Liver (tissue), 9 donors: ENCODE data around the gene ACACA. TPM values are rescaled to one million over a fixed set of nuclear protein-coding genes. Genes with fewer than 3 reads are reported as not detected.

Source experiments
- DNase-seq: peaks from one replicate; pipeline ENCODE4 v3.0.0-alpha.2; 2017; ENCODE audit warnings: low spot score
- H3K27ac ChIP-seq, 2 donors: one replicate each; pipeline ENCODE4 v1.7.0; 2013; ENCODE audit warnings: inconsistent platforms in 2 of 2, low read length in 2 of 2, control low read depth in 1 of 2, low read depth in 1 of 2, mild to moderate bottlenecking in 1 of 2
- H3K27me3 ChIP-seq, 4 donors: one replicate each; pipeline versions ENCODE4 v1.6.1 to v1.7.0; 2013; ENCODE audit warnings: low read length in 3 of 4, inconsistent platforms in 1 of 4, mild to moderate bottlenecking in 1 of 4, moderate library complexity in 1 of 4; ENCODE audit not compliant: control insufficient read depth in 4 of 4, insufficient read depth in 4 of 4
- H3K36me3 ChIP-seq, 4 donors: one replicate each; pipeline versions ENCODE4 v1.6.1 to v1.7.0; 2013; ENCODE audit warnings: low read length in 3 of 4, mild to moderate bottlenecking in 3 of 4, low read depth in 1 of 4, moderate library complexity in 1 of 4; ENCODE audit not compliant: control insufficient read depth in 4 of 4, insufficient read depth in 3 of 4
- H3K4me1 ChIP-seq, 4 donors: one replicate each; pipeline versions ENCODE4 v1.6.1 to v1.7.0; 2013; ENCODE audit warnings: low read length in 3 of 4, mild to moderate bottlenecking in 3 of 4, moderate library complexity in 1 of 4; ENCODE audit not compliant: control insufficient read depth in 4 of 4, insufficient read depth in 4 of 4
- H3K4me3 ChIP-seq, 3 donors: one replicate each; pipeline versions ENCODE4 v1.6.1 to v1.7.0; 2013; ENCODE audit warnings: low read length in 3 of 3, control low read depth in 1 of 3, low read depth in 1 of 3, mild to moderate bottlenecking in 1 of 3
- H3K9ac ChIP-seq, 2 donors: one replicate each; pipeline ENCODE4 v1.7.0; 2013; ENCODE audit warnings: low read length in 2 of 2, mild to moderate bottlenecking in 2 of 2, moderate library complexity in 2 of 2, control low read depth in 1 of 2, low read depth in 1 of 2
- H3K9me3 ChIP-seq, 4 donors: one replicate each; pipeline versions ENCODE4 v1.6.1 to v1.7.0; 2013; ENCODE audit warnings: low read length in 3 of 4; ENCODE audit not compliant: control insufficient read depth in 4 of 4
- ATF3 ChIP-seq: IDR thresholded peaks from 2 replicates; pipeline ENCODE4 v1.6.1; 2016; ENCODE audit warnings: antibody characterized with exemption
- EGR1 ChIP-seq, 2 donors: IDR thresholded peaks; 2 replicates each; pipeline ENCODE4 v1.6.1; 2016 to 2018; ENCODE audit warnings: antibody characterized with exemption in 2 of 2, low read depth in 2 of 2
- GABPA ChIP-seq, 2 donors: IDR thresholded peaks in 1 of 2; conservative IDR thresholded peaks in 1 of 2; 2 replicates each; pipeline ENCODE4 v1.6.1; 2016; ENCODE audit warnings: antibody characterized with exemption in 2 of 2, mild to moderate bottlenecking in 1 of 2, moderate library complexity in 1 of 2
- HNF4A ChIP-seq, 2 donors: conservative IDR thresholded peaks; 2 replicates each; pipeline ENCODE4 v1.6.1; 2016; ENCODE audit warnings: antibody characterized with exemption in 2 of 2, mild to moderate bottlenecking in 2 of 2
- HNF4G ChIP-seq: IDR thresholded peaks from 2 replicates; pipeline ENCODE4 v1.6.1; 2016; ENCODE audit warnings: antibody characterized with exemption
- JUND ChIP-seq, 2 donors: IDR thresholded peaks; 2 replicates each; pipeline ENCODE4 v1.6.1; 2016; ENCODE audit warnings: antibody characterized with exemption in 2 of 2
- RAD21 ChIP-seq, 2 donors: IDR thresholded peaks; 2 replicates each; pipeline ENCODE4 v1.6.1; 2016; ENCODE audit warnings: antibody characterized with exemption in 2 of 2, mild to moderate bottlenecking in 2 of 2
- REST ChIP-seq: IDR thresholded peaks from 2 replicates; pipeline ENCODE4 v1.6.1; 2016; ENCODE audit warnings: antibody characterized with exemption, mild to moderate bottlenecking
- TAF1 ChIP-seq: conservative IDR thresholded peaks from 2 replicates; pipeline ENCODE4 v1.6.1; 2016; ENCODE audit warnings: antibody characterized with exemption, mild to moderate bottlenecking
- YY1 ChIP-seq: IDR thresholded peaks from 2 replicates; pipeline ENCODE4 v1.6.1; 2016; ENCODE audit warnings: antibody characterized with exemption, mild to moderate bottlenecking
- WGBS: extraction: QIAGEN DNeasy Blood & Tissue Kit; methylation state at CpG from one replicate; pipeline ENCODE4 v1.1.7; 2013; 5-methylcytosine and 5-hydroxymethylcytosine counted together
- polyA plus RNA-seq, 2 donors: library from polyadenylated mRNA; stranded (reverse) in 1 of 2; unstranded in 1 of 2; fragments of 200-250 nt in 1 of 2; fragments of >200 nt in 1 of 2; fragmentation: Nextera tagmentation in 1 of 2; extraction: Ambion mirVana in 1 of 2; gene quantifications; one replicate each; pipeline versions ENCODE4 v1.2.1 to v1.2.3, GENCODE V29; 2013 to 2015
- total RNA-seq, 2 donors: library from RNA; depleted of rRNA; stranded (reverse); fragments of >200 nt; gene quantifications; one replicate each; pipeline ENCODE4 v1.2.3, GENCODE V29; 2014
- TF ChIP-seq, protein P1 (sequence below): fragments of 150-350 bp; IDR thresholded peaks from 2 replicates; pipeline ENCODE4 v1.5.1; 2017; ENCODE audit warnings: improper control_type of control experiment, low read depth, low read length; ENCODE audit not compliant: missing input control
- TF ChIP-seq, protein P2 (sequence below): IDR thresholded peaks from 2 replicates; pipeline ENCODE4 v1.6.1; 2016; ENCODE audit warnings: antibody characterized with exemption
- donor health status: healthy.
- donor health status: healthy.
- donor health status: healthy.
- donor health status: healthy.
- donor health status: healthy.

ACACA gene
- total and polyA plus RNA-seq, 4 donors = 14.8 to 49.5 (median 31.2) TPM

DNA sequence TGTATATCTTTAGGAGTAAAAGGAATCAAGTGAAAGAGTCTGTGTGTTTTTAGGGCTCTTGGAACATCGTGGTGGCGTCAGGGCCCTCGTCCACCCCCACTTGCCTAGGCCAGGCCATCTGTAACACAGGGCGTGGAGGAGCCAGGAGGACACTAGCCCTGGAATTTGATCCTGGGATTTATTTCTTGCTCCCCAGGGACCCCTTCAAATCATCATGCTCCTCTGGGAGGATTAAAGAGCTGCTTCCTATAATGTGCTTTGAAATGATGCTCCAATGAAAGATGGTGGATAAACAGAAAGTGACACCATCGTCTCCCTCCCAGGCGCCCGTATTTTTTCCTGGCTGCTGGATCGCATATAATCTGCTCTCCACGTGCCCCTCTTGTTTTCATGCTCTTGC, 344.6 kb downstream of the ACACA start:
- H3K27ac ChIP-seq = no peak overlapping the region
- no peak for DNase-seq
- H3K9ac ChIP-seq = no peak overlapping the region
- peaks cover 0 to under 1% (median under 1%) of the 10 kb centered on the region in 4 donors for H3K36me3 ChIP-seq
- no peak for TF ChIP-seq TAF1
- TF ChIP-seq, protein P1, sequence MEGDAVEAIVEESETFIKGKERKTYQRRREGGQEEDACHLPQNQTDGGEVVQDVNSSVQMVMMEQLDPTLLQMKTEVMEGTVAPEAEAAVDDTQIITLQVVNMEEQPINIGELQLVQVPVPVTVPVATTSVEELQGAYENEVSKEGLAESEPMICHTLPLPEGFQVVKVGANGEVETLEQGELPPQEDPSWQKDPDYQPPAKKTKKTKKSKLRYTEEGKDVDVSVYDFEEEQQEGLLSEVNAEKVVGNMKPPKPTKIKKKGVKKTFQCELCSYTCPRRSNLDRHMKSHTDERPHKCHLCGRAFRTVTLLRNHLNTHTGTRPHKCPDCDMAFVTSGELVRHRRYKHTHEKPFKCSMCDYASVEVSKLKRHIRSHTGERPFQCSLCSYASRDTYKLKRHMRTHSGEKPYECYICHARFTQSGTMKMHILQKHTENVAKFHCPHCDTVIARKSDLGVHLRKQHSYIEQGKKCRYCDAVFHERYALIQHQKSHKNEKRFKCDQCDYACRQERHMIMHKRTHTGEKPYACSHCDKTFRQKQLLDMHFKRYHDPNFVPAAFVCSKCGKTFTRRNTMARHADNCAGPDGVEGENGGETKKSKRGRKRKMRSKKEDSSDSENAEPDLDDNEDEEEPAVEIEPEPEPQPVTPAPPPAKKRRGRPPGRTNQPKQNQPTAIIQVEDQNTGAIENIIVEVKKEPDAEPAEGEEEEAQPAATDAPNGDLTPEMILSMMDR = no peak
- TF ChIP-seq REST = no peak
- H3K4me3 ChIP-seq = no peak overlapping the region
- WGBS = 90% methylated on average over 9 of the region's 9 CpGs
- H3K27me3 ChIP-seq = no peaks in the 10 kb centered on the region
- no peaks in the 10 kb centered on the region for H3K9me3 ChIP-seq
- H3K4me1 ChIP-seq = no peaks in the 10 kb centered on the region

- H3K4me1 ChIP-seq = no peaks in the 10 kb centered on the region
- H3K36me3 ChIP-seq = peaks cover 0 to 7% (median 6%) of the 10 kb centered on the region in 4 donors
- no peaks in the 10 kb centered on the region for H3K9me3 ChIP-seq
- 79% methylated on average over 7 of the region's 7 CpGs for WGBS
- no peak overlapping the region for H3K27ac ChIP-seq
- no peak for DNase-seq
- H3K27me3 ChIP-seq = no peaks in the 10 kb centered on the region
- no peak overlapping the region for H3K4me3 ChIP-seq
- no peak for TF ChIP-seq GABPA (IDR thresholded peaks at IDR 0.05 in 1 of 2, conservative IDR thresholded peaks at IDR 0.05 in 1 of 2)
- TF ChIP-seq HNF4G = no peak
- no peak for TF ChIP-seq RAD21 (IDR thresholded peaks at IDR 0.05)
- TF ChIP-seq TAF1 = no peak
- TF ChIP-seq, protein P2, sequence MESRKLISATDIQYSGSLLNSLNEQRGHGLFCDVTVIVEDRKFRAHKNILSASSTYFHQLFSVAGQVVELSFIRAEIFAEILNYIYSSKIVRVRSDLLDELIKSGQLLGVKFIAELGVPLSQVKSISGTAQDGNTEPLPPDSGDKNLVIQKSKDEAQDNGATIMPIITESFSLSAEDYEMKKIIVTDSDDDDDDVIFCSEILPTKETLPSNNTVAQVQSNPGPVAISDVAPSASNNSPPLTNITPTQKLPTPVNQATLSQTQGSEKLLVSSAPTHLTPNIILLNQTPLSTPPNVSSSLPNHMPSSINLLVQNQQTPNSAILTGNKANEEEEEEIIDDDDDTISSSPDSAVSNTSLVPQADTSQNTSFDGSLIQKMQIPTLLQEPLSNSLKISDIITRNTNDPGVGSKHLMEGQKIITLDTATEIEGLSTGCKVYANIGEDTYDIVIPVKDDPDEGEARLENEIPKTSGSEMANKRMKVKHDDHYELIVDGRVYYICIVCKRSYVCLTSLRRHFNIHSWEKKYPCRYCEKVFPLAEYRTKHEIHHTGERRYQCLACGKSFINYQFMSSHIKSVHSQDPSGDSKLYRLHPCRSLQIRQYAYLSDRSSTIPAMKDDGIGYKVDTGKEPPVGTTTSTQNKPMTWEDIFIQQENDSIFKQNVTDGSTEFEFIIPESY = no peak
- no peak for TF ChIP-seq YY1
- no peak overlapping the region for H3K9ac ChIP-seq
Measured at GRCh38 chr17:37060928-37061327, 345.7 kb downstream of the ACACA start.

GRCh38 chr17:37060094-37060493, 346.5 kb downstream of the ACACA start:
- Histone ChIP-seq H3K4me3 (no peak overlapping the region), H3K27ac (no peak overlapping the region), H3K27me3 (no peaks in the 10 kb centered on the region), H3K9ac (no peak overlapping the region), H3K36me3 (peaks cover 1 to 7% (median 6%) of the 10 kb centered on the region in 4 donors), H3K4me1 (no peaks in the 10 kb centered on the region), H3K9me3 (no peaks in the 10 kb centered on the region)
- no peak for DNase-seq
- WGBS = 82% methylated on average over 6 of the region's 6 CpGs
- TF ChIP-seq TAF1 (no peak), JUND (IDR thresholded peaks at IDR 0.05) (no peak), RAD21 (IDR thresholded peaks at IDR 0.05) (no peak), YY1 (no peak), REST (no peak), EGR1 (IDR thresholded peaks at IDR 0.05; ENCODE audit: low read depth in 2 of 2) (no peak), ATF3 (no peak), HNF4A (conservative IDR thresholded peaks at IDR 0.05) (no peak)
- TF ChIP-seq, protein P1 = no peak
